ENCODE measurements around the gene DHX58. TPM values are rescaled to one million over a fixed set of nuclear protein-coding genes. Genes with fewer than 3 reads are reported as not detected.

Gene DHX58
- polyA plus RNA-seq, 1 of the 3 experiments (the other 2 are of a cell fraction): 1.2 TPM

DNA sequence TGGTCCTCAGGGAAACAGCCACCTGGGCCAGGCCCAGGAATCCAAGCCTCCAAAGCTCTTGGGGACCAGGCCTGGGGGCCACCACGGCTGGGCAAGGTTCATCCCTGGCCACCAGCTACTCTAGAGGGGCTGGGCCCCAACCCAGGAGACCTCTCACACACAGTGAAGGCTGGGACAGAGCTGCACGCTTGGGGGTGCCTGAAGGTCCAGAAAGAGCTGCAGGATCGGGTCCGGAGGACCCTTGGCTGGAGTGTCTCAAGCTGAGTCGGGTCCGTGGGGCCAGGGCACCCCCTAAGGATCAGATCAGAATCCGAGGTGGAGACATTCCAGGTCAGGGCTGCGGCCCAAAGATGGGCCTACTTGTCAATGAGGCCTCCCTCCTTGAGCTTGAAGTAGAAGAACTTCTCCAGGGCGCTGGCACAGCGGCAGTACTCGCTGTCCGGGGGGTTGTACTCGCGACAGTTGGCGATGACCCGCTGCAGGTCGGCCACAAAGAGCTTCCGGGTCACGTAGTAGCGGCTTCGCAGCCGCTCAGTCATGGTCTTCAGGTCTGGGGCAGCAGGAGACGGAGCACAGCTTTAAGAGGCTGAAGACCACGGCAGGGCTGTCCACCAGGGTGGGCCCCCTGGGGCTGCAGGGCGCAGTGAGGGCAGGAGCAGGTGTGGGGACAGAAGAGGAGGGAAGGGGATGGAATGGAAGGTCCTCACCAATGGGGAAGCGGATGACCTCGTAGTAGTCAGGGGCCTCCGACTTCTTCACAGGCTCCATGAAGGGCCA, 967 bp upstream of the DHX58 start:
- Histone ChIP-seq H3K9me2 (no peaks in the 10 kb centered on the region), H3K4me2 (no peak overlapping the region), H3K27me3 (ENCODE audit: insufficient read depth) (no peaks in the 10 kb centered on the region), H3K4me3 (ENCODE audit: low read depth in 2 of 2, low read length in 1 of 2) (no peak overlapping the region), H3K79me2 (ENCODE audit: insufficient read depth) (no peaks in the 10 kb centered on the region), H3K9ac (no peak overlapping the region), H3K27ac (ENCODE audit: low read depth in 2 of 2, low read length in 1 of 2) (no peak overlapping the region), H3K4me1 (ENCODE audit: control insufficient read depth in 1 of 2, insufficient read depth in 2 of 2, low read depth in 1 of 2, low read length in 1 of 2) (peaks cover 0 to 7% of the 10 kb centered on the region in 2 experiments; a peak in 1 of 4 replicates), H3F3A (replicated peaks; ENCODE audit: insufficient read depth) (no peaks in the 10 kb centered on the region), H3K9me3 (no peaks in the 10 kb centered on the region), H3K36me3 (replicated peaks in 1 of 2; ENCODE audit: control insufficient read depth in 1 of 2, insufficient read depth in 2 of 2, low read length in 1 of 2) (peaks cover 5 to 37% of the 10 kb centered on the region in 2 experiments), H2AFZ (ENCODE audit: low read depth) (no peak overlapping the region), H4K20me1 (ENCODE audit: insufficient read depth) (no peaks in the 10 kb centered on the region)
- TF ChIP-seq RXRA (IDR thresholded peaks at IDR 0.05; ENCODE audit: borderline replicate concordance, low read depth): no peak
- no peak for TF ChIP-seq EZH2phosphoT487 (IDR thresholded peaks at IDR 0.05; ENCODE audit: borderline replicate concordance, low read depth)
- TF ChIP-seq, protein P1, sequence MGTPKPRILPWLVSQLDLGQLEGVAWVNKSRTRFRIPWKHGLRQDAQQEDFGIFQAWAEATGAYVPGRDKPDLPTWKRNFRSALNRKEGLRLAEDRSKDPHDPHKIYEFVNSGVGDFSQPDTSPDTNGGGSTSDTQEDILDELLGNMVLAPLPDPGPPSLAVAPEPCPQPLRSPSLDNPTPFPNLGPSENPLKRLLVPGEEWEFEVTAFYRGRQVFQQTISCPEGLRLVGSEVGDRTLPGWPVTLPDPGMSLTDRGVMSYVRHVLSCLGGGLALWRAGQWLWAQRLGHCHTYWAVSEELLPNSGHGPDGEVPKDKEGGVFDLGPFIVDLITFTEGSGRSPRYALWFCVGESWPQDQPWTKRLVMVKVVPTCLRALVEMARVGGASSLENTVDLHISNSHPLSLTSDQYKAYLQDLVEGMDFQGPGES (IDR thresholded peaks at IDR 0.05; ENCODE audit: low read depth, low read length): no peak
- TF ChIP-seq, protein P2, sequence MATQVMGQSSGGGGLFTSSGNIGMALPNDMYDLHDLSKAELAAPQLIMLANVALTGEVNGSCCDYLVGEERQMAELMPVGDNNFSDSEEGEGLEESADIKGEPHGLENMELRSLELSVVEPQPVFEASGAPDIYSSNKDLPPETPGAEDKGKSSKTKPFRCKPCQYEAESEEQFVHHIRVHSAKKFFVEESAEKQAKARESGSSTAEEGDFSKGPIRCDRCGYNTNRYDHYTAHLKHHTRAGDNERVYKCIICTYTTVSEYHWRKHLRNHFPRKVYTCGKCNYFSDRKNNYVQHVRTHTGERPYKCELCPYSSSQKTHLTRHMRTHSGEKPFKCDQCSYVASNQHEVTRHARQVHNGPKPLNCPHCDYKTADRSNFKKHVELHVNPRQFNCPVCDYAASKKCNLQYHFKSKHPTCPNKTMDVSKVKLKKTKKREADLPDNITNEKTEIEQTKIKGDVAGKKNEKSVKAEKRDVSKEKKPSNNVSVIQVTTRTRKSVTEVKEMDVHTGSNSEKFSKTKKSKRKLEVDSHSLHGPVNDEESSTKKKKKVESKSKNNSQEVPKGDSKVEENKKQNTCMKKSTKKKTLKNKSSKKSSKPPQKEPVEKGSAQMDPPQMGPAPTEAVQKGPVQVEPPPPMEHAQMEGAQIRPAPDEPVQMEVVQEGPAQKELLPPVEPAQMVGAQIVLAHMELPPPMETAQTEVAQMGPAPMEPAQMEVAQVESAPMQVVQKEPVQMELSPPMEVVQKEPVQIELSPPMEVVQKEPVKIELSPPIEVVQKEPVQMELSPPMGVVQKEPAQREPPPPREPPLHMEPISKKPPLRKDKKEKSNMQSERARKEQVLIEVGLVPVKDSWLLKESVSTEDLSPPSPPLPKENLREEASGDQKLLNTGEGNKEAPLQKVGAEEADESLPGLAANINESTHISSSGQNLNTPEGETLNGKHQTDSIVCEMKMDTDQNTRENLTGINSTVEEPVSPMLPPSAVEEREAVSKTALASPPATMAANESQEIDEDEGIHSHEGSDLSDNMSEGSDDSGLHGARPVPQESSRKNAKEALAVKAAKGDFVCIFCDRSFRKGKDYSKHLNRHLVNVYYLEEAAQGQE (IDR thresholded peaks at IDR 0.05; ENCODE audit: low read depth, low read length): no peak
- TF ChIP-seq, protein P3, sequence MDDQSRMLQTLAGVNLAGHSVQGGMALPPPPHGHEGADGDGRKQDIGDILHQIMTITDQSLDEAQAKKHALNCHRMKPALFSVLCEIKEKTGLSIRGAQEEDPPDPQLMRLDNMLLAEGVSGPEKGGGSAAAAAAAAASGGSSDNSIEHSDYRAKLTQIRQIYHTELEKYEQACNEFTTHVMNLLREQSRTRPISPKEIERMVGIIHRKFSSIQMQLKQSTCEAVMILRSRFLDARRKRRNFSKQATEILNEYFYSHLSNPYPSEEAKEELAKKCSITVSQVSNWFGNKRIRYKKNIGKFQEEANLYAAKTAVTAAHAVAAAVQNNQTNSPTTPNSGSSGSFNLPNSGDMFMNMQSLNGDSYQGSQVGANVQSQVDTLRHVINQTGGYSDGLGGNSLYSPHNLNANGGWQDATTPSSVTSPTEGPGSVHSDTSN (IDR thresholded peaks at IDR 0.05): no peak
- no peak for TF ChIP-seq MXI1 (IDR thresholded peaks at IDR 0.05; ENCODE audit: low read depth, low read length)
- no peak for TF ChIP-seq POLR2AphosphoS5 (IDR thresholded peaks at IDR 0.05; ENCODE audit: low read depth, low read length)
- TF ChIP-seq, protein P4, sequence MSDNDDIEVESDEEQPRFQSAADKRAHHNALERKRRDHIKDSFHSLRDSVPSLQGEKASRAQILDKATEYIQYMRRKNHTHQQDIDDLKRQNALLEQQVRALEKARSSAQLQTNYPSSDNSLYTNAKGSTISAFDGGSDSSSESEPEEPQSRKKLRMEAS (IDR thresholded peaks at IDR 0.05; ENCODE audit: low read depth): no peak
- TF ChIP-seq GABPA (IDR thresholded peaks at IDR 0.05; ENCODE audit: low read depth): no peak
- no peak for TF ChIP-seq GATA2 (CRISPR knock-in tag; IDR thresholded peaks at IDR 0.05)
- no peak for TF ChIP-seq SIN3A (IDR thresholded peaks at IDR 0.05; ENCODE audit: borderline replicate concordance, low read depth, low read length)
- no peak for TF ChIP-seq NRF1 (IDR thresholded peaks at IDR 0.05; ENCODE audit: low read depth, low read length)
- TF ChIP-seq, protein P5, sequence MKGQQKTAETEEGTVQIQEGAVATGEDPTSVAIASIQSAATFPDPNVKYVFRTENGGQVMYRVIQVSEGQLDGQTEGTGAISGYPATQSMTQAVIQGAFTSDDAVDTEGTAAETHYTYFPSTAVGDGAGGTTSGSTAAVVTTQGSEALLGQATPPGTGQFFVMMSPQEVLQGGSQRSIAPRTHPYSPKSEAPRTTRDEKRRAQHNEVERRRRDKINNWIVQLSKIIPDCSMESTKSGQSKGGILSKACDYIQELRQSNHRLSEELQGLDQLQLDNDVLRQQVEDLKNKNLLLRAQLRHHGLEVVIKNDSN (IDR thresholded peaks at IDR 0.05; ENCODE audit: borderline replicate concordance, low read depth): no peak
- no peak for TF ChIP-seq RAD21 (IDR thresholded peaks at IDR 0.05; ENCODE audit: low read length)
- CTCF ChIA-PET: interaction anchor here (0.8 to 29.9 kb wide), 10 partner anchors 12 to 154 kb away, joined by 3 to 496 read pairs (median 4); partner anchors contain the start of genes DNAJC7, NKIRAS2 and ZNF385C
- WGBS (ENCODE audit: low lambda C conversion rate): 90% methylated on average over 23 of the region's 28 CpGs
- POLR2A ChIA-PET: interaction anchor here (1.0 kb wide), 1 partner anchor 96 kb away, joined by 3 read pairs; the partner anchor contains the start of gene DNAJC7
- DNase-seq: no peak

All from SK-N-SH (cell line).